GM19023 (cell line): ENCODE measurements around the gene APRT.
"Not testable (repeated sequence)": the region's sequence is repeated elsewhere in the genome, so short reads cannot be mapped to it uniquely, and the experiment has no call there.

Experiments
- ATAC-seq: cut with Tn5 transposase; IDR thresholded peaks from one replicate; pipeline ENCODE4 v1.9.1; 2021; ENCODE audit warnings: mild to moderate bottlenecking, moderate library complexity; ENCODE audit not compliant: unreplicated experiment

APRT gene

GRCh38 chr16:88774544-88775393 lies 37.0 kb downstream of the APRT start:
- no peak for ATAC-seq

- no peak for ATAC-seq
Measured at GRCh38 chr16:88773812-88774291, 37.9 kb downstream of the APRT start.

GRCh38 chr16:88772871-88773811 lies 38.6 kb downstream of the APRT start:
- no peak for ATAC-seq

GRCh38 chr16:88771781-88772180 lies 39.9 kb downstream of the APRT start:
- ATAC-seq = not testable (repeated sequence)

GRCh38 chr16:88771294-88771772 lies 40.4 kb downstream of the APRT start:
- ATAC-seq = no peak

- no peak for ATAC-seq
Measured at GRCh38 chr16:88770461-88771293, 41.1 kb downstream of the APRT start.

GRCh38 chr16:88769617-88770460 lies 41.9 kb downstream of the APRT start:
- no peak for ATAC-seq

- no peak for ATAC-seq
Measured at GRCh38 chr16:88768071-88768783, 43.5 kb downstream of the APRT start.

- no peak for ATAC-seq
Measured at GRCh38 chr16:88767546-88768070, 44.1 kb downstream of the APRT start.

- no peak for ATAC-seq
Measured at GRCh38 chr16:88766975-88767374, 44.8 kb downstream of the APRT start.

- no peak for ATAC-seq
Measured at GRCh38 chr16:88764913-88765349, 46.8 kb downstream of the APRT start.

GRCh38 chr16:88764080-88764479 lies 47.6 kb downstream of the APRT start:
- no peak for ATAC-seq

GRCh38 chr16:88763502-88764053 lies 48.1 kb downstream of the APRT start:
- ATAC-seq = no peak

- no peak for ATAC-seq
Measured at GRCh38 chr16:88762941-88763340, 48.8 kb downstream of the APRT start.

GRCh38 chr16:88762258-88762870 lies 49.4 kb downstream of the APRT start:
- no peak for ATAC-seq

GRCh38 chr16:88761830-88762229 lies 49.9 kb downstream of the APRT start:
- ATAC-seq = no peak

GRCh38 chr16:88761143-88761534 lies 50.6 kb downstream of the APRT start:
- ATAC-seq = no peak
